ENCODE results near the gene VAMP1.
"Not testable (repeated sequence)": the region's sequence is repeated elsewhere in the genome, so short reads cannot be mapped to it uniquely, and the experiment has no call there.

The VAMP1 gene, protein sequence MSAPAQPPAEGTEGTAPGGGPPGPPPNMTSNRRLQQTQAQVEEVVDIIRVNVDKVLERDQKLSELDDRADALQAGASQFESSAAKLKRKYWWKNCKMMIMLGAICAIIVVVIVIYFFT

DNA sequence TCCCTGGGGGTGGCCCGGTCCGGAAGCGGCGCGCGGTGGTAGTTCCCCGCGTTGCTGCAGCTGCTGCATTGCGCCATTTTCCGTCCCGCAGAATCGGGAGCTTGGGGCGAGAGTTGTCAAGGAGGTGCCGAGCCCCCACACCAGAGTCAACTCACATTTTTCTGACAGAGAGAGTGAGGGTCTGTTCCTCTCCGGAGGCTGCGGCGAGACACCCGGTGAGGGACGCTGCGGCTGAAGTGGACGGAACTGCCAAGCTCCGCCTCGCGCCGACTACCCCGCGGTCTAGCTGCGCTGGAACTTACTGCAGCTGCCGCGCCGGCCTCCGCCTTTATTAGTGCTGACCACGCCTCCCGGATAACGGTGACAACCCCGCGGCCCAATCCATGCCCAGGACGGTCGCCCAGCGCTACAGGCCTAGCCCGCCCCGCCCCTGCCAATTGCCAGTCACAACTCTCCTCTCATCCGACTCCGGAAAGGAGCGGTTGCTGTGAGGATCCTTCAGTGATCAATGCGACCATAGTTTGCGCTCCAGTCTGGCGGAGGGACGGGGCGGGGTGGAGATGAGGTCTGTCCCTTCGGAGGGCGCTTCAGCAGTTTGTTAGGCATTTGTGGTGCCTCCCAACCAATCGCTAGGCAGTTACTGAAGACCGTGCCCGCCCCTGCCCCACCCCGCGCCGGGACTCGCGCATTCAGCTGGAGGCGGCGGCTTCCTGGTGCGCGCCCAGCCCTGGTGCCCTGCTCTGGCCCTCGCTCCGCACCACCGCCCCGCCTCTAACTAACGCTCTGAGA, at the start of gene VAMP1:
Gene VAMP1 (minus strand): TSS at position 303 of the 789 bp plus-strand sequence. CDS start 146 bp downstream, at position 157.
- in situ Hi-C loops (cut with HindIII; ENCODE audit: low sequenced_read_pairs), result loop anchor here (25.0 kb wide), 1 partner anchor 158 kb away; the partner anchor contains the start of gene PLEKHG6
- DNase-seq (ENCODE audit: low read depth, low spot score), result peak; percentile 97
- TF ChIP-seq, protein P1, sequence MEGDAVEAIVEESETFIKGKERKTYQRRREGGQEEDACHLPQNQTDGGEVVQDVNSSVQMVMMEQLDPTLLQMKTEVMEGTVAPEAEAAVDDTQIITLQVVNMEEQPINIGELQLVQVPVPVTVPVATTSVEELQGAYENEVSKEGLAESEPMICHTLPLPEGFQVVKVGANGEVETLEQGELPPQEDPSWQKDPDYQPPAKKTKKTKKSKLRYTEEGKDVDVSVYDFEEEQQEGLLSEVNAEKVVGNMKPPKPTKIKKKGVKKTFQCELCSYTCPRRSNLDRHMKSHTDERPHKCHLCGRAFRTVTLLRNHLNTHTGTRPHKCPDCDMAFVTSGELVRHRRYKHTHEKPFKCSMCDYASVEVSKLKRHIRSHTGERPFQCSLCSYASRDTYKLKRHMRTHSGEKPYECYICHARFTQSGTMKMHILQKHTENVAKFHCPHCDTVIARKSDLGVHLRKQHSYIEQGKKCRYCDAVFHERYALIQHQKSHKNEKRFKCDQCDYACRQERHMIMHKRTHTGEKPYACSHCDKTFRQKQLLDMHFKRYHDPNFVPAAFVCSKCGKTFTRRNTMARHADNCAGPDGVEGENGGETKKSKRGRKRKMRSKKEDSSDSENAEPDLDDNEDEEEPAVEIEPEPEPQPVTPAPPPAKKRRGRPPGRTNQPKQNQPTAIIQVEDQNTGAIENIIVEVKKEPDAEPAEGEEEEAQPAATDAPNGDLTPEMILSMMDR (IDR thresholded peaks at IDR 0.05; ENCODE audit: low read depth, low read length), result no peak
- H3K4me3 ChIP-seq (ENCODE audit: low read depth, low read length), result peak within 1 kb of the TSS; percentile 64

DNA sequence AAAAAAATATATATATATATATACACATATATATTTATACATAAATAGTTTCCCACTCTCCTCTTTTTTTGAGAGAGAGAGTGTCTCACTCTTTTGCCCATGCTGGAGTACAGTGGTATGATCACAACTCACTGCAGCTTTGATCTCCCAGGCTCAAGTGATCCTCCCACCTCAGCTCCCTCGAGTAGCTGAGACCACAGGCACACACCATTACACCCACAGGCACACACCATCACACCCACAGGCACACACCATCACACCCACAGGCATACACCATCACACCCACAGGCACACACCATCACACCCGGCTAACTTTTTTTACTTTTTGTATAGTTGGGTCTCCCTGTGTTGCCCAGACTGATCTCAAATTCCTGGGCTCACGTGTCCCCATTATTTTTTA, 49.7 kb upstream of the VAMP1 start:
- in situ Hi-C loops (cut with HindIII; ENCODE audit: low sequenced_read_pairs), result no loop called here
- DNase-seq (ENCODE audit: low read depth, low spot score), result no peak
- no peak overlapping the region for H3K4me3 ChIP-seq (ENCODE audit: low read depth, low read length)
- TF ChIP-seq, protein P1 (IDR thresholded peaks at IDR 0.05; ENCODE audit: low read depth, low read length), result no peak

DNA sequence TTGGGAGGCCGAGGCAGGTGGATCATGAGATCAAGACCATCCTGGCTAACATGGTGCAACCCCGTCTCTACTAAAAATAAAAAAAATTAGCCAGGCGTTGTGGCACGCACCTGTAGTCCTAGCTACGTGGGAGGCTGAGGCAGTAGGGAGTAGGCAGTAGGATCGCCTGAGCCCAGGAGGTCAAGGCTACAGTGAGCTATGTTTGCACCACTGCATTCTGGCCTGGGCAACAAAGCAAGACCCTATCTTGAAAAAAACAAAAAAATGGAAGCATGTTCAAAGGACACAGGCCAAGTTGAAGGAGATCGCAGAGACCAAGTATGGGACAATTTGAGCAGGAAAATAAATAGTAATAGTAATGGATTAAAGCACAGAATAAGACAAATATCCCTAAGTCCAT, 37.6 kb upstream of the VAMP1 start:
- TF ChIP-seq, protein P1 (IDR thresholded peaks at IDR 0.05; ENCODE audit: low read depth, low read length), result no peak
- in situ Hi-C loops (cut with HindIII; ENCODE audit: low sequenced_read_pairs), result no loop called here
- H3K4me3 ChIP-seq (ENCODE audit: low read depth, low read length), result no peak overlapping the region
- DNase-seq (ENCODE audit: low read depth, low spot score), result no peak

DNA sequence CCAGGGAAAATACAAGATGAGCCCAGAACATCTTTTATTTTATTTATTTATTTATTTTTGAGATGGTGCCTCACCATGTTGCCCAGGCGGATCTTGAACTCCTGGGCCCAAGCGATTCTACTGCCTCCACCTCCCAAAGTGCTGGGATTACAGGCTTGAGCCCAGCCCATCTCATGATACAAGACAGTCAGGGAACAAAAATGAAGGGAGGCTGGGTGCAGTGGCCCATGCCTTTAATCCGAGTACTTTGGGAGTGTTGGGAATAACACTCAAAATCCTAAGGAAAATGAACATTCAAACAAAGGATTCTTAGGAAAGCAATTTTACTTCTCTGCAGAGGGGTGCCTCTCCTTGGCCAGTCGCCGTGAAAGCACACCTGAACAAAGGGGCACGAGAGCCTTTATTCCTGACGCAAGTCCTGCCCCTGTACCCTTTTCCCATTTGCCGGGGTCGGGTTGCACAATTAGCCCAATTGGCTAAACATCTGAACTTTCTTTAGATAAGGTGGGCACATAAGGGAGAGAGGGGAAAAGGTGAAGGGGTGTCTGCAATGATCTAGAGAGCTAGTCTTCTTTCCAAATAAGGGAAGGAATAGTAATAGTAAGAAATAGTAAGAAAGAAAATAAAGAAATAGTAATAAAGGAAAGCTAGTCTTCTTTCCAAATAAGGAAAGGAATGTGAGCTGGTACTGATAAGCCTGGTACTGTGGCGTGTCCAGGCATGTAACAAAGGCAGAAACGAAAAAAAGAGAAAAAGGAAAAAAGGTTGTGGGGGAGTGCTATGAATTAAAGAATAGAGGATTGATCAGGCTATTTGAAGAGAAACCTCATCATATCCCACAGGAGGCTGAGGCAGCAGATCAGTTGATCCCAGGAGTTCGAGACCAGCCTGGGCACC, 36.9 kb upstream of the VAMP1 start:
- DNase-seq (ENCODE audit: low read depth, low spot score), result peak; percentile 20
- in situ Hi-C loops (cut with HindIII; ENCODE audit: low sequenced_read_pairs), result no loop called here
- H3K4me3 ChIP-seq (ENCODE audit: low read depth, low read length), result no peak overlapping the region
- TF ChIP-seq, protein P1 (IDR thresholded peaks at IDR 0.05; ENCODE audit: low read depth, low read length), result no peak

DNA sequence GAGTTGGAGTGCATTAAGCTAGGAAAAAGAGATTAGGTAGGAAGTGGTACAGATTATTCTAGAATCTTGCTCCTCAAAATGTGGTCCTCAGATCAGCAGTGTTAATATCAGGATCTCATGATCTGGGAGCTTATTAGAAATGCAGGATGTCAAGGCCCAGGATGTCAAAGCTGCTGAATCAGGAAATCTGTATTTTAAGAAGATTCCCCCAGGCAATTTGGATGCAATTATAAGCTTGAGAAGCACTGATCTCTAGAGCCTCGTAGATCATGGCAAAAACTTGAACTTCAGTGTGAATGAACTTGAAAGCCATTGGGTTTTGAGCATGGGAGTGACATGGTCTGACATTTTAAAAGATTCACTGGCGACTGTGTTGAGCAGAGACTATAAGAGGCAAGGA, 30.0 kb upstream of the VAMP1 start:
- no peak for DNase-seq (ENCODE audit: low read depth, low spot score)
- no peak overlapping the region for H3K4me3 ChIP-seq (ENCODE audit: low read depth, low read length)
- in situ Hi-C loops (cut with HindIII; ENCODE audit: low sequenced_read_pairs), result no loop called here
- TF ChIP-seq, protein P1 (IDR thresholded peaks at IDR 0.05; ENCODE audit: low read depth, low read length), result no peak

DNA sequence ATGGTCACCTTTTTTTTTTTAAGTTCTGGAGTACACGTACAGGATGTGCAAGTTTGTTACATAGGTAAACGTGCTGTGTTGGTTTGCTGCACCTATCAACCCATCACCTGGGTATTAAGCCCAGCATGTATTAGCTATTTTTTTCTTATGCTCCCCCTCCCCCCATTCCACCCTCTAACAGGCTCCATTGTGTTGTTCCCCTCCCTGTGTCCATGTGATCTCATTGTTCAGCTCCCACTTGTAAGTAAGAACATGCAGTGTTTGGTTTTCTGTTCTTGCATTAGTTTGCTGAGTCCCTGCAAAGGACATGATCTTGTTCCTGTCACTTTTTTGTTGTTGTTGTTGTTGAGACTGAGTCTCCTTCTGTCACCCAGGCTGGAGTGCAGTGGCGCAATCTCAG, 26.8 kb upstream of the VAMP1 start:
- in situ Hi-C loops (cut with HindIII; ENCODE audit: low sequenced_read_pairs); H3K4me3 ChIP-seq (ENCODE audit: low read depth, low read length); DNase-seq (ENCODE audit: low read depth, low spot score): not testable (repeated sequence)

Data from astrocyte of the spinal cord (primary cell).